HG03432 (cell line): ENCODE measurements around the gene TGFB2.

Experiments used
- ATAC-seq: cut with Tn5 transposase; IDR thresholded peaks from one replicate; pipeline ENCODE4 v1.9.1; 2021; ENCODE audit warnings: mild to moderate bottlenecking, moderate library complexity; ENCODE audit not compliant: unreplicated experiment

TGFB2 gene

GRCh38 chr1:218414060-218414728 lies 69.1 kb downstream of the TGFB2 start:
- ATAC-seq, result no peak

- no peak for ATAC-seq
Measured at GRCh38 chr1:218415726-218416125, 70.6 kb downstream of the TGFB2 start.

GRCh38 chr1:218421531-218421930 lies 76.4 kb downstream of the TGFB2 start:
- ATAC-seq, result no peak

- no peak for ATAC-seq
Measured at GRCh38 chr1:218424502-218424901, 79.4 kb downstream of the TGFB2 start.

GRCh38 chr1:218425647-218426342 lies 80.7 kb downstream of the TGFB2 start:
- ATAC-seq, result no peak

GRCh38 chr1:218426343-218426657 lies 81.2 kb downstream of the TGFB2 start:
- no peak for ATAC-seq

- ATAC-seq, result no peak
Measured at GRCh38 chr1:218429301-218429700, 84.2 kb downstream of the TGFB2 start.

GRCh38 chr1:218430346-218430745 lies 85.2 kb downstream of the TGFB2 start:
- ATAC-seq, result no peak

- ATAC-seq, result no peak
Measured at GRCh38 chr1:218430822-218431221, 85.7 kb downstream of the TGFB2 start.

- no peak for ATAC-seq
Measured at GRCh38 chr1:218431476-218431875, 86.3 kb downstream of the TGFB2 start.

- no peak for ATAC-seq
Measured at GRCh38 chr1:218433744-218434143, 88.6 kb downstream of the TGFB2 start.

- no peak for ATAC-seq
Measured at GRCh38 chr1:218435528-218435927, 90.4 kb downstream of the TGFB2 start.

- ATAC-seq, result no peak
Measured at GRCh38 chr1:218436346-218436745, 91.2 kb downstream of the TGFB2 start.

- ATAC-seq, result no peak
Measured at GRCh38 chr1:218436997-218437396, 91.9 kb downstream of the TGFB2 start.

- no peak for ATAC-seq
Measured at GRCh38 chr1:218439541-218440295, 94.6 kb downstream of the TGFB2 start.

GRCh38 chr1:218443255-218443654 lies 98.1 kb downstream of the TGFB2 start:
- ATAC-seq, result no peak

- ATAC-seq, result no peak
Measured at GRCh38 chr1:218444173-218444572, 99.0 kb downstream of the TGFB2 start.

GRCh38 chr1:218444588-218444987 lies 99.5 kb downstream of the TGFB2 start:
- ATAC-seq, result no peak

- no peak for ATAC-seq
Measured at GRCh38 chr1:218447010-218447689, 102.0 kb downstream of the TGFB2 start.

GRCh38 chr1:218451415-218451814 lies 106.3 kb downstream of the TGFB2 start:
- ATAC-seq, result no peak

- ATAC-seq, result no peak
Measured at GRCh38 chr1:218454700-218455282, 109.7 kb downstream of the TGFB2 start.
